ENCODE measurements around the gene ANG. TPM values are rescaled to one million over a fixed set of nuclear protein-coding genes. Genes with fewer than 3 reads are reported as not detected.
"Not testable (repeated sequence)": the region's sequence is repeated elsewhere in the genome, so short reads cannot be mapped to it uniquely, and the experiment has no call there.

ANG gene
- total RNA-seq, 1 donor from 2014 or later, result 4.8 TPM

DNA sequence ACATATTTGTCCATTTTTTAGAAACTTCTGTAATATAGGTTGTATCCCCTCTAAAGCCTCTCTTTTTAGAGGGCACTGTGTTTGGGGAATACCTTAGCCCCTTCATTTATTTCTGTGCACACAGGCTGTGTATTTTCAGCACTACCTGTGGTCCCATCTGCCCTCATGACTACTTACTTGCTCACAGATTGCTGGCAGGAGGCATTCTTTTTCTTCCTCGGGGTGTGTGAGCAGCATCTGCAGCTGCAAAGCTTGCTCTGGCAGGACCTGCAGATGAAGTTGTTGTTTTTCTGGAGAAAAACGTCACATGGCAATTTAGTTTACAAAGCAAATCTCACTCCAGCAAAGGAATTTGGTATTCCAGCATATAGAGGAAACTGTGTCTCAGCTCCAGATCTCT is 24.3 kb downstream of the ANG start:
- no peak for DNase-seq (ENCODE audit: low read depth)
- no peak overlapping the region for H3K4me3 ChIP-seq (ENCODE audit: low read depth, low read length)
- TF ChIP-seq, protein P1, sequence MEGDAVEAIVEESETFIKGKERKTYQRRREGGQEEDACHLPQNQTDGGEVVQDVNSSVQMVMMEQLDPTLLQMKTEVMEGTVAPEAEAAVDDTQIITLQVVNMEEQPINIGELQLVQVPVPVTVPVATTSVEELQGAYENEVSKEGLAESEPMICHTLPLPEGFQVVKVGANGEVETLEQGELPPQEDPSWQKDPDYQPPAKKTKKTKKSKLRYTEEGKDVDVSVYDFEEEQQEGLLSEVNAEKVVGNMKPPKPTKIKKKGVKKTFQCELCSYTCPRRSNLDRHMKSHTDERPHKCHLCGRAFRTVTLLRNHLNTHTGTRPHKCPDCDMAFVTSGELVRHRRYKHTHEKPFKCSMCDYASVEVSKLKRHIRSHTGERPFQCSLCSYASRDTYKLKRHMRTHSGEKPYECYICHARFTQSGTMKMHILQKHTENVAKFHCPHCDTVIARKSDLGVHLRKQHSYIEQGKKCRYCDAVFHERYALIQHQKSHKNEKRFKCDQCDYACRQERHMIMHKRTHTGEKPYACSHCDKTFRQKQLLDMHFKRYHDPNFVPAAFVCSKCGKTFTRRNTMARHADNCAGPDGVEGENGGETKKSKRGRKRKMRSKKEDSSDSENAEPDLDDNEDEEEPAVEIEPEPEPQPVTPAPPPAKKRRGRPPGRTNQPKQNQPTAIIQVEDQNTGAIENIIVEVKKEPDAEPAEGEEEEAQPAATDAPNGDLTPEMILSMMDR (conservative IDR thresholded peaks at IDR 0.05; ENCODE audit: low read depth, low read length), result no peak

DNA sequence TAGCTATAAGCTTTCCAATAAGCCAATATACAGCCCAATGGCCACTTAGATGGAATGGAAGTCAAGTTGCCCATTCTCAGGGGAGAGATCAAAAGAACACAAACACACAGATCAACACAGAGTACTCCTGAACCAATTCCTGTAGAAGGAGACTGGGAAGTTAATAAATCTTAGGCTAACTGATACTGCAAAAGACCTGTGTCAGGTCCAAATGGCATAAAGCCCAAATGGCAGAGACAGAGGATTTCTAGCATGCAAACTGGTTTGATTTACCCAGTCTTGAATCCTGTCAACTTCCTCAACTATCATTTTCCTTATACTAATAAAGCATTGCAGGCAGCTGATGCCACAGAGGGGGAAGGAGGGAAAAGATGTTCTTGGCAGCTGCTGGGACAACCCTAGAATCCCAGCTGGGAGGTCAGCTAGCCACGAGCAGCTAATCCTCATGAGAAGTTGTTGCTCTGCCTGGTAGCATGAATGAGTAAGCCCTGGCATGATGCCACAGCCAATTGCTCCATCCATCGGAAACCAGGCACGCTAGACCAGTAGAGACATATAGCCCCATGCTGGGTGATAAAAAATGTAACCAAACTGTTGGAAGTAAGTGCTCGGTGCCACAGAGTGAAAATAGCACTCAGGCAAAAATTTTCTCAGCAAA is 26.2 kb downstream of the ANG start:
- TF ChIP-seq, protein P1 (conservative IDR thresholded peaks at IDR 0.05; ENCODE audit: low read depth, low read length), result peak; percentile 1
- H3K4me3 ChIP-seq (ENCODE audit: low read depth, low read length), result no peak overlapping the region
- no peak for DNase-seq (ENCODE audit: low read depth)

DNA sequence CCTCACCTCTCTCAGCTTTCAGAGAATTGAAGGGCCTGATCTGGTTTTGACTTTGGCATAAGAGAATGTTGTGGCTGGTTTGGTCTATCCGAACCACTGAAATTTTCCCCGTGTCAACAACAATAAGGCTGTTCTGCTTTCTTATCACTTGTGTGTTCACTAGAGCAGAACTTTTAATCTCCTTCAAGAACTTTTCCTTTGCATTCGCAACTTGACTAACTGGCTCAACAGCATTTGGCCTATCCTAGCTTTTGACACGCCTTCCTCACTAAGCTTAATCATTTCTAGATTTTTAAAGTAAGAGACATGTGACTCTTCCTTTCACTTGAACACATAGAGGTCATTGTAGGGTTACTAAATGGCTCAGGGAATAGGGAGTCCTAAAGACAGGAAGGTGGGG is 31.2 kb downstream of the ANG start:
- no peak for DNase-seq (ENCODE audit: low read depth)
- TF ChIP-seq, protein P1 (conservative IDR thresholded peaks at IDR 0.05; ENCODE audit: low read depth, low read length), result no peak
- no peak overlapping the region for H3K4me3 ChIP-seq (ENCODE audit: low read depth, low read length)

DNA sequence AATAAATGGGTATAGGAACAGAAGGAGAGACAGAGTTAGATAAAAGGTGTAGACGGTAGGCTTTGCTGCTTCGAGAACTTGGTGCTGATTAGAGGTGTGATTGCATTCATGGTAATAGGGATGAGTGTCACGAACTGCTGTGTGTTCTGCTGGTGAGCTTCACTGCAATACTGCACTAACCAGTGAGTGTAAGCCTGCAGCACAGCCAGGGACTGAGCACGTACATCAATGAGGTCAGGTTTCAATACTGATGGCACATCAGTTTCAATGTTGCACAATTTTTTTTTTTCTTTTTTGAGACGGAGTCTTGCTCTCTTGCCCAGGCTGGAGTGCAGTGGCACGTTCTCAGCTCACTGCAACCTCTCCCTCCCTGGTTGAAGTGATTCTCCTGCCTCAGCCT is 32.2 kb downstream of the ANG start:
- H3K4me3 ChIP-seq (ENCODE audit: low read depth, low read length), result no peak overlapping the region
- TF ChIP-seq, protein P1 (conservative IDR thresholded peaks at IDR 0.05; ENCODE audit: low read depth, low read length), result no peak
- no peak for DNase-seq (ENCODE audit: low read depth)

DNA sequence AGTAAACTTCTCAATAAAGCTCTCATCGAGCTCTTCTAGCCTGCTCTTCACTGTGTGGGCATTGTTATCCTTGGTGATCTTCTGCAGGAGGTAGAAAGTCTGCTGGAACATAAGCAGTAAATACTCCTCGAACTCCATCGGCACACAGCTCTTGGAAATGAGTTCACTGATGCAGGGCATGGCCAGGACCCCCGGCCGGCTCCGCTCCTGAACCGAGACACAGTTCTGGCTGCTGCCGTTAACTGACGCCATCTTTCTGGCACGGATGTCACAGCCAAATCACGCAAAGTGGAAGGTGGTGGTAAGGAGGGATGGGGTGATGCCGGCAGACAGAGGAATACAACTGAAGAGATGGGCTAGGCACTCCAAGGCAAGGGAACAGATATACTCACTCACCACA is 33.5 kb downstream of the ANG start:
- no peak overlapping the region for H3K4me3 ChIP-seq (ENCODE audit: low read depth, low read length)
- TF ChIP-seq, protein P1 (conservative IDR thresholded peaks at IDR 0.05; ENCODE audit: low read depth, low read length), result no peak
- DNase-seq (ENCODE audit: low read depth), result no peak

DNA sequence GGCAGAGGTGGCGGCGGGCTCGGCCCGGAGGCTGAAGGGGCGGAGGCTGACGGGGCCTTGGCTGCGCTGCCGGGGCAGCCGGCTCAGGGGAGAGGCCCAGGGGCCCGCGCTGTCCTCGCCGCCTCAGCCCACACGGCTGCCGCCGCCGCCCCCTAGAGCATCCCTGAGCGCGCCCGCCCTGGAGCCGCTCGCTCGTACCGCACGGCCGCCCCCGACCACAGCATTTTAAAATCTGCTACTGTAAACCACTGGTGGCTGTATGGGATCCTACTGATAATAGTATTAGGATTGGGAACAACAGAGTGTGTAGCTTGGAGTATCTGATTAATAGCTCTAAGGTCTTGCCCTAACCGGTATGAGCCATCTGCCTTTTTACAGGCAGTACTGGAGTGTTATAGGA is 34.9 kb downstream of the ANG start:
- DNase-seq (ENCODE audit: low read depth), result no peak
- TF ChIP-seq, protein P1 (conservative IDR thresholded peaks at IDR 0.05; ENCODE audit: low read depth, low read length), result no peak
- H3K4me3 ChIP-seq (ENCODE audit: low read depth, low read length), result no peak overlapping the region

DNA sequence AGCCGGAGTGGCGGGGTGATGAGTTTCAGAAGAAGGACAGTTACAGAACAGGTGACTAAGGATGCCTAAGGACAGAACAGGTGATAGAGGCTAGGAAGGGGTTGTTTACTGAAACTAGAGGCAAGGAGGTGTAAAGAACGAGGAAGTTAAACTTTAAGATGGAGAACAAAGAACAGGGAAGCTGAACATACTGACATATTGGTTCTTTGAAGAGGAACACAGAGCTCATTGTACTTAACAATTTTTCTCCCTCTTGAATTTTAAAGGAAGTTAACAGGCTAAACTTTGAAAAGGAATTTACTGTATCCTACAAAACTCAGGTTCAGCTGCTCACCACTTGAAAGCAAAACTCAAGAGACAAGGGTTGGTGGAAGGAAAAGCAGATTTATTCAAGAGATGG is 37.6 kb downstream of the ANG start:
- H3K4me3 ChIP-seq (ENCODE audit: low read depth, low read length); DNase-seq (ENCODE audit: low read depth): not testable (repeated sequence)

Measured in epithelial cell of proximal tubule (primary cell).